Kidney capillary endothelial cell (primary cell): Measurements from ENCODE around the gene BBS4.

ENCODE experiments used
- DNase-seq: peaks from one replicate; pipeline ENCODE4 v3.0.0-alpha.2; 2018; ENCODE audit warnings: low spot score

BBS4 gene

GRCh38 chr15:72766025-72766424, 80.0 kb downstream of the BBS4 start:
- no peak for DNase-seq

- DNase-seq, result no peak
These were observed 80.8 kb downstream of the BBS4 start for GRCh38 chr15:72766780-72767179.

GRCh38 chr15:72770673-72771328, 84.8 kb downstream of the BBS4 start:
- no peak for DNase-seq

GRCh38 chr15:72771329-72771725, 85.3 kb downstream of the BBS4 start:
- DNase-seq, result no peak

GRCh38 chr15:72774696-72775383, 88.8 kb downstream of the BBS4 start:
- DNase-seq, result no peak

GRCh38 chr15:72778796-72779195, 92.8 kb downstream of the BBS4 start:
- no peak for DNase-seq

- no peak for DNase-seq
These were observed 95.6 kb downstream of the BBS4 start for GRCh38 chr15:72781631-72782030.

- no peak for DNase-seq
These were observed 96.4 kb downstream of the BBS4 start for GRCh38 chr15:72782274-72783003.

- peak; percentile 15 for DNase-seq
These were observed 97.1 kb downstream of the BBS4 start for GRCh38 chr15:72783004-72783639.

GRCh38 chr15:72783640-72784455, 97.8 kb downstream of the BBS4 start, which contains the start of gene ADPGK:
TSS of gene ADPGK (minus strand) at chr15:72783758. CDS start at chr15:72783691, 67 bp downstream.
- peak; percentile 78 for DNase-seq

GRCh38 chr15:72784456-72784876, 98.5 kb downstream of the BBS4 start:
- no peak for DNase-seq

GRCh38 chr15:72785432-72785831, 99.4 kb downstream of the BBS4 start:
- no peak for DNase-seq

GRCh38 chr15:72785841-72786240, 99.8 kb downstream of the BBS4 start:
- DNase-seq, result no peak

GRCh38 chr15:72786242-72786641, 100.2 kb downstream of the BBS4 start:
- DNase-seq, result no peak

- no peak for DNase-seq
These were observed 100.8 kb downstream of the BBS4 start for GRCh38 chr15:72786676-72787345.

GRCh38 chr15:72787526-72787925, 101.5 kb downstream of the BBS4 start:
- DNase-seq, result no peak
